ENCODE measurements around the gene CDK15. TPM values are rescaled to one million over a fixed set of nuclear protein-coding genes. Genes with fewer than 3 reads are reported as not detected.

The CDK15 gene
- total RNA-seq, 1 donor from 2014 or later, result 1.8 TPM

- H3K27me3 Mint-ChIP-seq, result no peaks in the 10 kb centered on the region
- H3K4me1 Mint-ChIP-seq (ENCODE audit: unreplicated experiment), result peaks cover 16% of the 10 kb centered on the region
- no peak for DNase-seq (ENCODE audit: extremely low spot score, unreplicated experiment)
- H3K9me3 Mint-ChIP-seq, result no peaks in the 10 kb centered on the region
- H3K4me3 Mint-ChIP-seq, result no peak overlapping the region
- no peaks in the 10 kb centered on the region for H3K36me3 Mint-ChIP-seq
- no peak overlapping the region for H3K27ac Mint-ChIP-seq
- TF ChIP-seq, protein P1, sequence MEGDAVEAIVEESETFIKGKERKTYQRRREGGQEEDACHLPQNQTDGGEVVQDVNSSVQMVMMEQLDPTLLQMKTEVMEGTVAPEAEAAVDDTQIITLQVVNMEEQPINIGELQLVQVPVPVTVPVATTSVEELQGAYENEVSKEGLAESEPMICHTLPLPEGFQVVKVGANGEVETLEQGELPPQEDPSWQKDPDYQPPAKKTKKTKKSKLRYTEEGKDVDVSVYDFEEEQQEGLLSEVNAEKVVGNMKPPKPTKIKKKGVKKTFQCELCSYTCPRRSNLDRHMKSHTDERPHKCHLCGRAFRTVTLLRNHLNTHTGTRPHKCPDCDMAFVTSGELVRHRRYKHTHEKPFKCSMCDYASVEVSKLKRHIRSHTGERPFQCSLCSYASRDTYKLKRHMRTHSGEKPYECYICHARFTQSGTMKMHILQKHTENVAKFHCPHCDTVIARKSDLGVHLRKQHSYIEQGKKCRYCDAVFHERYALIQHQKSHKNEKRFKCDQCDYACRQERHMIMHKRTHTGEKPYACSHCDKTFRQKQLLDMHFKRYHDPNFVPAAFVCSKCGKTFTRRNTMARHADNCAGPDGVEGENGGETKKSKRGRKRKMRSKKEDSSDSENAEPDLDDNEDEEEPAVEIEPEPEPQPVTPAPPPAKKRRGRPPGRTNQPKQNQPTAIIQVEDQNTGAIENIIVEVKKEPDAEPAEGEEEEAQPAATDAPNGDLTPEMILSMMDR (conservative IDR thresholded peaks at IDR 0.05), result no peak
These were observed 46.6 kb downstream of the CDK15 start for GRCh38 chr2:201852878-201853415.

DNA sequence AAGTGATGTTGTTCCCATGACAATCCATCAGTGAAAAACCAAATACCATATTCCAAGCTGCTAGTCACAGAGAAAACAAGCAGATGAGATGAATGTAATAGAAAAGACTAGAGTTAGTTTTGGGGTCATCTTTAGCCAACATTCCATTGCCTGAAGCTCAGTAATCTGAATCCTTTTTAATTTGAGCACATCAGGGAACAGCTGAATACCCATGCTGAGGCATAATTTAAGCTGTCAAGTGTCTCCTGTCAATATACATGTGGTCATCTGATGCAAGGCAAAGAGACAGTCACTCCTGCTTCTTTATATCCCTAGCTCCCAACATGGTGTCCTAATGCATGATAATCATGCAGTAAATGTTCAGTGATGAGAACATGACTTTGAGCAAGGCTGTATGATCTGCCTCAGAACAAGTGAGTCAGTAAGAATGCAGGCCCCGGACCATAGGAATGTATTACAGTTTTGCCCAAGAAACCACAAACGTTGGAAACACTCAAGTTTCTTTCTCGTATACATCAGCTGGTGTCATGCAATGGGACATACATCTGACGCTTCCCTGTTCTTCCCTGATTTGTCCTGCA, 48.0 kb downstream of the CDK15 start:
- Mint-ChIP-seq H3K9me3 (no peaks in the 10 kb centered on the region), H3K4me1 (ENCODE audit: unreplicated experiment) (peaks cover 28% of the 10 kb centered on the region), H3K27me3 (no peaks in the 10 kb centered on the region), H3K27ac (no peak overlapping the region), H3K36me3 (no peaks in the 10 kb centered on the region), H3K4me3 (no peak overlapping the region)
- TF ChIP-seq, protein P1 (conservative IDR thresholded peaks at IDR 0.05), result no peak
- no peak for DNase-seq (ENCODE audit: extremely low spot score, unreplicated experiment)

DNA sequence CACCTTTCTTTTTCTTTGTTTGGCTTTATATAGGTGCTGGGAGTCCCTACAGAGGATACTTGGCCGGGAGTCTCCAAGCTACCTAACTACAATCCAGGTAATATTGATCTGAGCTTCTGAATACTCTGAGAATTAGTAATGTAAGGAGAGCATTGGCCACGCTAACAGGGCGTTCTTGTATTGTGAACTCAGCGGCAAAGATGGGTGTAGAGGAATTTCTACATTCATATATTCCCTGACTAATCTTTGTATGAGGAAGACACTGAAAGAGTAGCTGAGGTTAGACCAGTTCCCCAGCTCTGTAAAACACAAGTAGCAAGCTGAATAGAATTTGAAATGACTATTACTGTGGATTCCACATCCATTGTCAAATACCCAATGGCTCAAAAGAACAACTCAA, 48.5 kb downstream of the CDK15 start:
- Mint-ChIP-seq H3K9me3 (no peaks in the 10 kb centered on the region), H3K27me3 (no peaks in the 10 kb centered on the region), H3K4me1 (ENCODE audit: unreplicated experiment) (peaks cover 31% of the 10 kb centered on the region), H3K27ac (no peak overlapping the region), H3K36me3 (no peaks in the 10 kb centered on the region), H3K4me3 (no peak overlapping the region)
- TF ChIP-seq, protein P1 (conservative IDR thresholded peaks at IDR 0.05), result no peak
- DNase-seq (ENCODE audit: extremely low spot score, unreplicated experiment), result no peak

- H3K36me3 Mint-ChIP-seq, result no peaks in the 10 kb centered on the region
- TF ChIP-seq, protein P1 (conservative IDR thresholded peaks at IDR 0.05), result no peak
- no peaks in the 10 kb centered on the region for H3K9me3 Mint-ChIP-seq
- no peak overlapping the region for H3K4me3 Mint-ChIP-seq
- no peak for DNase-seq (ENCODE audit: extremely low spot score, unreplicated experiment)
- H3K27ac Mint-ChIP-seq, result no peak overlapping the region
- H3K4me1 Mint-ChIP-seq (ENCODE audit: unreplicated experiment), result peaks cover 36% of the 10 kb centered on the region
- no peaks in the 10 kb centered on the region for H3K27me3 Mint-ChIP-seq
These were observed 49.0 kb downstream of the CDK15 start for GRCh38 chr2:201855356-201855755.

- H3K36me3 Mint-ChIP-seq, result no peaks in the 10 kb centered on the region
- no peaks in the 10 kb centered on the region for H3K9me3 Mint-ChIP-seq
- TF ChIP-seq, protein P1 (conservative IDR thresholded peaks at IDR 0.05), result no peak
- no peaks in the 10 kb centered on the region for H3K27me3 Mint-ChIP-seq
- no peak overlapping the region for H3K27ac Mint-ChIP-seq
- DNase-seq (ENCODE audit: extremely low spot score, unreplicated experiment), result no peak
- H3K4me1 Mint-ChIP-seq (ENCODE audit: unreplicated experiment), result peaks cover 43% of the 10 kb centered on the region
- H3K4me3 Mint-ChIP-seq, result no peak overlapping the region
These were observed 51.0 kb downstream of the CDK15 start for GRCh38 chr2:201857326-201857725.
